Islet precursor cell (in vitro differentiated cells): ENCODE results near the gene COQ2.
"Not testable (repeated sequence)": the region's sequence is repeated elsewhere in the genome, so short reads cannot be mapped to it uniquely, and the experiment has no call there.

Source experiments
- DNase-seq: peaks from one replicate; pipeline ENCODE4 v3.0.0-alpha.2; 2018

COQ2 gene, protein sequence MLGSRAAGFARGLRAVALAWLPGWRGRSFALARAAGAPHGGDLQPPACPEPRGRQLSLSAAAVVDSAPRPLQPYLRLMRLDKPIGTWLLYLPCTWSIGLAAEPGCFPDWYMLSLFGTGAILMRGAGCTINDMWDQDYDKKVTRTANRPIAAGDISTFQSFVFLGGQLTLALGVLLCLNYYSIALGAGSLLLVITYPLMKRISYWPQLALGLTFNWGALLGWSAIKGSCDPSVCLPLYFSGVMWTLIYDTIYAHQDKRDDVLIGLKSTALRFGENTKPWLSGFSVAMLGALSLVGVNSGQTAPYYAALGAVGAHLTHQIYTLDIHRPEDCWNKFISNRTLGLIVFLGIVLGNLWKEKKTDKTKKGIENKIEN

DNA sequence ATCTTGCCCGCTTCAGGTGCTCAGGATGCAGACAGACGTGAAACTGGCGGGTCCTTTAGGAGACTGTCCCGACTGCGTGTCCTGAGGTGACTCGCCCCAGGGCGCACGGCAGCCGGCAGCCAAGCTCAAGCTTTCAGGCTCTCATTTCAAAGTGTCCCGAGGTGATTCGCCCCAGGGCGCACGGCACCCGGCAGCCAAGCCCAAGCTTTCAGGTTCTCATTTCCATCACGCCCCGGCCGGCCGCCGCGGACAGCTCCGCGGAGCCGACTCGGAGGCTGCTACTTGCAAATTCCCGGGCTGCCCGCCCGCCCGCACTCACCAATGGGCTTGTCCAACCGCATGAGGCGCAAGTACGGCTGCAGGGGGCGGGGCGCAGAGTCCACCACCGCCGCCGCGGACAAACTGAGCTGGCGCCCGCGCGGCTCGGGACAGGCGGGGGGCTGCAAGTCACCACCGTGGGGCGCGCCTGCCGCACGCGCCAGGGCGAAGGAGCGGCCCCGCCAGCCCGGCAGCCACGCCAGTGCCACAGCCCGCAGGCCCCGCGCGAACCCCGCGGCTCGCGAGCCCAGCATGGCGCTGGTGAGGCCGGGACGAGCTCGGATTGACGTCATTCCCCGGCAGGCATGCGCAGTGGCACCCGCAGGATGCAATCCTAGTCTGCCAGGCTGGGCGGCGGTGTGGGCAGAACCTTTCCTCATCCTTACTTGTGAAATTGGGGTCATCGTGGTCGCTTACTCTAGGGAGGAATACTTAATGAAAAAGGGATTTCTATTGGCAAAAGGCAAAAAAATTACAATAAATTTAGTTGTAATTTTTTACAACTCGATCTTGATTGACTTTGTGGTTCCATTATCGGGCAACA is at the start of gene COQ2:
Gene COQ2 (minus strand): TSS at position 606 of the 862 bp plus-strand sequence. CDS start 34 bp downstream, at position 572.
- peak; percentile 97 for DNase-seq

DNA sequence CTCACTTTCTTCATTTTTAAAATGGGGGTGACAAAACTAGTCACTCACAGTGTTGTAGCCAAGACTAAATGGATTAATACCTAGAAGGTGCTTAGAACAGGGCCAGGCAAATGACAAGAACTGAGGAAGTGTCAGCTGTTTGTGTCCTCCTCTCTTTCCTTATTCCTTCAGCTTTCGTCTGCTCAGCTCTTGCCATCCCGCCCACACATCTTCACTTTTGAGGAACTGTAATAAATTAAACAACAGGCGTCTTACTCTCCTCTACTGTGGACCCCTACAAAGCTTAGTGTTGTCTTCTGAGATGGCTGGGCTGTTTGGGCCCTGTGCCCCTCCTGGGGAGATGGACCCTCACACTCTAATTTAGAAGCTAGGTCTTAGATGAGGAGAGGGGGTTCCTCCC is 47.4 kb upstream of the COQ2 start:
- no peak for DNase-seq

- DNase-seq: no peak
These were observed 45.0 kb upstream of the COQ2 start for GRCh38 chr4:83329521-83330110.

DNA sequence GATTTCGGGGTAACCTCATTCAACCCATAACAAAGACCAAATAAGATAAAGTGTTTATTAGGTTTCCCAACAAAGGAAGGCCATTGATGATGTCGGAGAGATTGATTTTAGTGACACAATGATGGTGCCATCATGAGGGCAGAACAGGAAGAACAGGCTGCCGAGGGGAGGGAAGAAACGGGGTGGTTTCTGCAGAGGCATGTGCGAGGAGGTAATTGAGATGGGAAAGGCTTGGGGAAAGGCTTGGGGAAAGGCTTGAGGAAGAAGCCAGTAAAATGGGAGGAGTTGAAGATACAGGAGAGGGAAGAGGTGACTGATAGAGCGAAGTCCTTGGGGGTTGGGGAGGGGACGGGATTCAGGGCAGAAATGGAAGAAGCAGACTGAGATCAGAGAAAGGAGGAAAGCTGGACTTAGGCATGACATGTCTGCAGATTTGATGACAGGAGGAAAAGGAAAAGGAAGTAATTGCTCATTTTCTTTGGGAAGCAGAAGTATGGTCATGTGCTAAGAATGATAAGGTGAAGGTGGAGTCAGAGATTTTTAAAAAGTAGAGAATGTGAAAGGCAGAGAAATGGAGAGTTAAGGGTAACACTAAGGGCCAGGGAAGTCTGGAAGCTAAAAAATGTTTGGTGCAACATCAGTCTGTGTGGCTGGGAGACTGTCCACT is 44.1 kb upstream of the COQ2 start:
- DNase-seq: peak; percentile 57

- no peak for DNase-seq
These were observed 41.9 kb upstream of the COQ2 start for GRCh38 chr4:83326546-83326945.

- not testable (repeated sequence) for DNase-seq
These were observed 40.7 kb upstream of the COQ2 start for GRCh38 chr4:83325306-83325705.

DNA sequence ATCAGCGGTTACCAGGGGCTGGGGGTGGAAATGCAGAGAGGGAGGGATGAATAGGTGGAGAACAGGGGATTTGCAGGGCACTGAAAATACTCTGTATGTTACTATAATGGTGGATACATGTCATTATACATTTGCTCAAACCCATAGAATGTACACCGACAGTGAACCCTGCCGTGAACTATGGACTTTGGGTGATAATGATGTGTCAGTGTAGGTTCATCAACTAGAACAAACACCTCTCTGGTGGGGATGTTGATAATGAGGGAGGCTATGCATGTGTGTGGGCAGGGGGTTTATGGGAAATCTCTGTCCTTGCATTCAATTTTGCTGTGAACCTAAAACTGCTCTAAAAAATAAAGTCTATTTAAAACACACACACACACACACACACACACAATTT is 38.5 kb upstream of the COQ2 start:
- DNase-seq: no peak

- DNase-seq: peak; percentile 54
These were observed 36.0 kb upstream of the COQ2 start for GRCh38 chr4:83320548-83320947.

- DNase-seq: no peak
These were observed 34.1 kb upstream of the COQ2 start for GRCh38 chr4:83318666-83319065.

- DNase-seq: no peak
These were observed 33.1 kb upstream of the COQ2 start for GRCh38 chr4:83317671-83318070.

GRCh38 chr4:83316459-83317165 is 32.0 kb upstream of the COQ2 start:
- no peak for DNase-seq

DNA sequence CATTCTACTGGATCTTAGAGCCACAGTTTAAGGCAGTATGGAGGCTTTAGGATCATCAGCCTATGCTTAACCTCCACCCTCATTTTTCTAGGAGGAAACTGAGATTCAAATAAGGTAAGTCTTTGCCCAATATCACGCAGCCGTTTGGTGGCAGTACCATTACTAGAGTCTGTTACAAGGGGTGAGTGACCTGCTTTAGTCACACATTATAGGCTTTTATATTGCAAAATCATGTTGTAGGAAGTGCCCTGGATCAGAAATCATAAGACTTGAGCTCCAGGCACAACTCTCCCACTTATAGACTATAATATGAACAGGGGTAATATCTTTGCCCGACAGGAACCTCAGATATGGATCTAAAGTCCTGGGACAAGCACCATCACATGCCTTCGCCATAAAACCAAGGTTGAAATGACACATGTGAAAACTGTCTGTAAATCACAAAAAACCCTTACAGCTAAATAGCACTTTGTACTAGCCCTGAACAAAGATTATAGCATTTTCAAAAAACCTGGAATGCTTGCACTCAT is 30.8 kb upstream of the COQ2 start:
- DNase-seq: no peak

- DNase-seq: peak; percentile 79
These were observed 24.1 kb upstream of the COQ2 start for GRCh38 chr4:83308672-83309071.

DNA sequence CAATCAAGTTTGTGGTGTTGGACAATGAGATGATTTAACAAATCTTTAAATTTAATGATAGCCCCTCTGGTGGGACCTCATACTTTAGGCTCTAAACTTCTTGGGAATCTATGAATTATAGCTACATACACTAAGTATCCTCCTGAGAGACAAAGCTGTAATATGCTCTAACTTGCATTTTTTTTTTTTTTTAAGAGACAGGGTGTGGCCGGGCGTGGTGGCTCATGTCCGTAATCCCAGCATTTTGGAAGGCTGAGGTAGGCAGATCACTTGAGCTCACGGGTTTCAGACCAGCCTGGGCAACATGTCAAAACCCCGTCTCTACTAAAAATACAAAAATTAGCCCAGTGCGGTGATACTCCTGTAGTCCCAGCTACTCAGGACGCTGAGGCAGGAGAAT is 23.3 kb upstream of the COQ2 start:
- no peak for DNase-seq

DNA sequence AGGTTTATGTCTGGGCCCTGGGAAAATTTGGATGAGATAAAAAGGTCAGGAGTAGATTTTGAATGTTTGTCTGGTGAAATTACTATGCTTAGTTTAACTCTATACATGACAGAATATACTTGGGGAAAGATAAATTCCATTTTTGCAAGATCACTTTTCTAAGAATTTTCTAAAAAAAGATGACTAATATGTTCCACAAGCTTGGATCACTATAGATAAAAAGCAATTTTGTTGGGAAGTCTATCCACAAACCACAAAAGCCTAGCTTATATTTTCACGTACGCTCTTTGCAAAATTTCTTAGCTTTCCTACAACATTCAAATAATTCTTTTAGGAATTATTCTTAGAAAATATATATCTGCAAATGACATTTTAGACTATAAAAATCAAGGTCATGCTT is 20.6 kb upstream of the COQ2 start:
- no peak for DNase-seq

DNA sequence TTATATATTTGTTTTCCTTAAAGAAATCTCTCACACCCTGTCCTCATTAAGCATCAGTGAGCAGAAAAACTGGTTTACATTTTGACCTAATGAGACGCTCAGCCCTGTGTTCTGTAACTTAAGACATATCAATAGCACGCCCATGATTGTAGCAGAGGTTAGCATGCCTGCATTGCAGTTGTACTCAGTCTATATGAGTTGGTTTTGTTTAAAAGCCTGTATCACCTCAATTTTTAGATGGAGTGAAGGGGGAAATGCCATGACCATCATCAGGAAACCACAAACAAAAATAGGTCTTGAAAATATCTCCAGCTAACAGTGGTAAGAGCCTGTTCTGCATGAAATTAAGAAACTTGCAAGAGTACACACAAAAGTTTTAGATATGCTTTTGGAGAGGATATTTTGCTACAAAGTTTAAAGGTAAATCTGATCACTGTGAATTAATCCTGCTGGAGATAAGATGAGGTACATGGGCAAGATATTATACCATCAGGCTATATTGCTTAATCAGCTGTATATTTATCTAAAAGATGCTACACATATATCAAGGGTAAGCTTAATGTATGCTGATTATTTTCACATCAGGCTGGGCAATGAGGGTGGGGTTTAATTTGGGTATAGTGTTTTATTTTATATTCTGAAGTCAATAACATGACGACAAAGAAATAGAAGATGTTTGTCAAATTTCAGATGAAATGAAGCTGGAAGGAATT is 13.1 kb upstream of the COQ2 start:
- DNase-seq: no peak

- no peak for DNase-seq
These were observed 8.9 kb upstream of the COQ2 start for GRCh38 chr4:83293305-83294046.

DNA sequence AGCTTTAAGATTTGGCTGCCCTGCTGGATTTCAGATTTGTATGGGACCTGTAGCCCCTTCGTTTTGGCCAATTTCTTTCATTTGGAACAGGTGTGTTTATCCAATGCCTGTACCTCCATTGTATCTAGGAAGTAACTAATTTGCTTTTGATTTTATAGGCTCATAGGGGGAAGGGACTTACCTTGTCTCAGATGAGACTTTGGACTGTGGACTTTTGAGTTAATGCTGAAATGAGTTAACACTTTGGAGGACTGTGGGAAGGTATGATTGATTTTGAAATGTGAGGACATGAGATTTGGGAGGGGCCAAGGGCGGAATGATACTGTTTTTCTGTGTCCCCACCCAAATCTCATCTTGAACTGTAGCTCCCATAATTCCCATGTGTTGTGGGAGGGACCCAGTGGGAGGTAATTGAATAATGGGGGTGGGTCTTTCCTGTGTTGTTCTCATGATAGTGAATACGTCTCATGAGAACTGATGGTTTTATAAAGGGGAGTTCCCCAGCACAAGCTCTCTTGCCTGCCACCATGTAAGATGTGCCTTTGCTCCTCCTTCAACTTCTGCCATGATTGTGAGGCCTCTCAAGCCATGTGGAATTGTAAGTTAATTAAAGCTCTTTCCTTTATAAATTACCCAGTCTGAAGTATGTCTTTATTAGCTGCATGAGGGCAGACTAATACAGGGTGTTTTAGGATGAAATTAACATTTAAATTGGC is 5.6 kb upstream of the COQ2 start:
- not testable (repeated sequence) for DNase-seq

DNA sequence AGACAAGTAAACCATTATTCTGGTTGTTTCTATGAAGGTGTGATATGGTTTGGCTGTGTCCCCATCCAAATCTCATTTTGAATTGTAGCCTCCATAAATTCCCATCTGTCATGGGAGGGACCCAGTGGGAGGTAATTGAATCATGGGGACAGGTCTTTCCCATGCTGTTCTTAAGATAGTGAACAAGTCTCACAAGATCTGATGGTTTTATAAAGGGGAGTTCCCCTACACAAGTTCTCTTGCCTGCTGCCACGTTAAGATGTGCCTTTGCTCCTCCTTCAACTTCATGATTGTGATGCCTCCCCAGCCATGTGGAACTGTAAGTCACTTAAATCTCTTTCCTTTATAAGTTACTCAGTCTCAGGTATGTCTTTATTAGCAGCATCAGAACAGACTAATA is 3.8 kb upstream of the COQ2 start:
- not testable (repeated sequence) for DNase-seq

GRCh38 chr4:83285055-83285407 is 433 bp upstream of the COQ2 start:
- DNase-seq: no peak
